Lung (tissue), 12 donors: ENCODE measurements around the gene UGT1A5. TPM values are rescaled to one million over a fixed set of nuclear protein-coding genes. Genes with fewer than 3 reads are reported as not detected.

Experiments used
- ATAC-seq: fragments of 200-7000 bp; cut with Tn5 transposase; one replicate; pipeline ENCODE4 v1.9.1; 2020; ENCODE audit warnings: moderate number of reproducible peaks; ENCODE audit not compliant: insufficient read depth, low FRiP score
- DNase-seq, 3 donors: peaks; one replicate each; pipeline ENCODE4 v3.0.0-alpha.2; 2013 to 2017
- H3K27ac ChIP-seq, 2 donors: one replicate each; pipeline ENCODE4 v1.5.1; 2013; ENCODE audit warnings: mild to moderate bottlenecking in 2 of 2, moderate library complexity in 2 of 2, control low read depth in 1 of 2, inconsistent platforms in 1 of 2, low read depth in 1 of 2, low read length in 1 of 2
- H3K27me3 ChIP-seq, 3 donors: one replicate each; pipeline ENCODE4 v1.5.1; 2013; ENCODE audit warnings: low read length in 2 of 3; ENCODE audit not compliant: control insufficient read depth in 3 of 3, insufficient read depth in 3 of 3
- H3K36me3 ChIP-seq, 4 donors: one replicate each; pipeline ENCODE4 v1.5.1; 2013; ENCODE audit warnings: low read length in 4 of 4, mild to moderate bottlenecking in 1 of 4, moderate library complexity in 1 of 4; ENCODE audit not compliant: control insufficient read depth in 4 of 4, insufficient read depth in 4 of 4
- H3K4me1 ChIP-seq, 5 donors: one replicate each; pipeline ENCODE4 v1.5.1; 2013; ENCODE audit warnings: low read length in 5 of 5, mild to moderate bottlenecking in 2 of 5, moderate library complexity in 1 of 5; ENCODE audit not compliant: control insufficient read depth in 5 of 5, insufficient read depth in 5 of 5
- H3K4me3 ChIP-seq: one replicate; pipeline ENCODE4 v1.5.1; 2013; ENCODE audit warnings: mild to moderate bottlenecking, control low read depth, moderate library complexity
- H3K9ac ChIP-seq, 2 donors: one replicate each; pipeline ENCODE4 v1.5.1; 2013; ENCODE audit warnings: low read length in 2 of 2, control low read depth in 1 of 2; ENCODE audit not compliant: insufficient read depth in 1 of 2
- H3K9me3 ChIP-seq, 4 donors: one replicate each; pipeline ENCODE4 v1.5.1; 2013; ENCODE audit warnings: low read length in 3 of 4, mild to moderate bottlenecking in 1 of 4, moderate library complexity in 1 of 4; ENCODE audit not compliant: control insufficient read depth in 4 of 4, insufficient read depth in 3 of 4
- WGBS, 2 donors: extraction: QIAGEN DNeasy Blood & Tissue Kit; methylation state at CpG; one replicate each; pipeline ENCODE4 v1.1.7; 2013; 5-methylcytosine and 5-hydroxymethylcytosine counted together
- polyA plus RNA-seq, 2 donors: library from polyadenylated mRNA; stranded (reverse); fragments of 200-250 nt; gene quantifications; one replicate each; pipeline ENCODE4 v1.2.1, GENCODE V29; 2013
- total RNA-seq, 2 donors: library from RNA; depleted of rRNA in 1 of 2; stranded (reverse); fragments of >200 nt in 1 of 2; gene quantifications; one replicate each; pipeline ENCODE4 v1.2.1, GENCODE V29; 2014 to 2021
- TF ChIP-seq, protein P1 (sequence below): IDR thresholded peaks from 2 replicates; pipeline ENCODE4 v1.5.1; 2012; ENCODE audit warnings: mild to moderate bottlenecking; ENCODE audit errors: control extremely low read depth, extremely low read depth
- donor health status: control.
- donor health status: control.
- donor health status: Bipolar disorder and iron deficiency.
- donor health status: healthy.
- donor health status: DM: yes; HTN: yes; CAD: no.

Gene UGT1A5
- total and polyA plus RNA-seq, 4 donors = 0.34 TPM; not detected in 3

DNA sequence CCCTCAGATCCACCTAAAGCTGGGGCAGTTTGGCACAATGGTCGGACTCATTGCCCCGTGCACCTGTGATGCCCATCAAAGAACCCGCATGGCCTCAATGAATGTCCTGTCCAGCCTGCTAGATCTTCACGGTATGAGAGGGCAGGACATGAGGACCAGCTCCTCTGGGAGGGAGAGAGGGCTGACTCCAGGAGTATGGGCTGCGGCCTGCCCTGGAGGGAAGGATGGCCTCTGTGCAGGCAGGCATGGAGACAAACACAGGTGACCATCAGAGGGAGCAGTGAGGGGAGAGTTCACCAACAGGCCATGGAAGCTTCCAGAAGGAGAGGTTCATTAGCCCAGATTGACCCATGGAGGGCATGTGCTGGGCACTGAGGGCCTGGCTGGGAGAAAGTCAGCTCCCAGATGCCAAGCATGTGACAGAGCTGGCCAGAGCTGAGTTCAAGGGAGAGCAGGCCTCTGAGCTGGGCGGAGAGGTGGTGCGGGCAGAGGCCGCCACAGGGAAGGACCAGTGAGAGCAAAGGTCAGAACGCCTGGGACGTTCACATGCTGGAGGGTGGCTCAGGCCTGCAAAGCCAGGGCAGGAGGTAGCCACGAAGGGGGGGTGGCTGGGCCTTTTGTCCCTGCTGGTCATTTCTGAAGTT is 105.4 kb downstream of the UGT1A5 start:
- Histone ChIP-seq H3K4me3 (no peak overlapping the region), H3K4me1 (no peaks in the 10 kb centered on the region), H3K9ac (no peak overlapping the region), H3K9me3 (peaks cover 0 to 2% (median 0%) of the 10 kb centered on the region in 4 donors), H3K27ac (no peak overlapping the region), H3K36me3 (no peaks in the 10 kb centered on the region), H3K27me3 (no peaks in the 10 kb centered on the region)
- TF ChIP-seq, protein P1, sequence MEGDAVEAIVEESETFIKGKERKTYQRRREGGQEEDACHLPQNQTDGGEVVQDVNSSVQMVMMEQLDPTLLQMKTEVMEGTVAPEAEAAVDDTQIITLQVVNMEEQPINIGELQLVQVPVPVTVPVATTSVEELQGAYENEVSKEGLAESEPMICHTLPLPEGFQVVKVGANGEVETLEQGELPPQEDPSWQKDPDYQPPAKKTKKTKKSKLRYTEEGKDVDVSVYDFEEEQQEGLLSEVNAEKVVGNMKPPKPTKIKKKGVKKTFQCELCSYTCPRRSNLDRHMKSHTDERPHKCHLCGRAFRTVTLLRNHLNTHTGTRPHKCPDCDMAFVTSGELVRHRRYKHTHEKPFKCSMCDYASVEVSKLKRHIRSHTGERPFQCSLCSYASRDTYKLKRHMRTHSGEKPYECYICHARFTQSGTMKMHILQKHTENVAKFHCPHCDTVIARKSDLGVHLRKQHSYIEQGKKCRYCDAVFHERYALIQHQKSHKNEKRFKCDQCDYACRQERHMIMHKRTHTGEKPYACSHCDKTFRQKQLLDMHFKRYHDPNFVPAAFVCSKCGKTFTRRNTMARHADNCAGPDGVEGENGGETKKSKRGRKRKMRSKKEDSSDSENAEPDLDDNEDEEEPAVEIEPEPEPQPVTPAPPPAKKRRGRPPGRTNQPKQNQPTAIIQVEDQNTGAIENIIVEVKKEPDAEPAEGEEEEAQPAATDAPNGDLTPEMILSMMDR = no peak
- ATAC-seq = no peak
- 91 to 94% methylated on average over 11 of the region's 11 CpGs for WGBS, 2 donors
- no peak for DNase-seq

DNA sequence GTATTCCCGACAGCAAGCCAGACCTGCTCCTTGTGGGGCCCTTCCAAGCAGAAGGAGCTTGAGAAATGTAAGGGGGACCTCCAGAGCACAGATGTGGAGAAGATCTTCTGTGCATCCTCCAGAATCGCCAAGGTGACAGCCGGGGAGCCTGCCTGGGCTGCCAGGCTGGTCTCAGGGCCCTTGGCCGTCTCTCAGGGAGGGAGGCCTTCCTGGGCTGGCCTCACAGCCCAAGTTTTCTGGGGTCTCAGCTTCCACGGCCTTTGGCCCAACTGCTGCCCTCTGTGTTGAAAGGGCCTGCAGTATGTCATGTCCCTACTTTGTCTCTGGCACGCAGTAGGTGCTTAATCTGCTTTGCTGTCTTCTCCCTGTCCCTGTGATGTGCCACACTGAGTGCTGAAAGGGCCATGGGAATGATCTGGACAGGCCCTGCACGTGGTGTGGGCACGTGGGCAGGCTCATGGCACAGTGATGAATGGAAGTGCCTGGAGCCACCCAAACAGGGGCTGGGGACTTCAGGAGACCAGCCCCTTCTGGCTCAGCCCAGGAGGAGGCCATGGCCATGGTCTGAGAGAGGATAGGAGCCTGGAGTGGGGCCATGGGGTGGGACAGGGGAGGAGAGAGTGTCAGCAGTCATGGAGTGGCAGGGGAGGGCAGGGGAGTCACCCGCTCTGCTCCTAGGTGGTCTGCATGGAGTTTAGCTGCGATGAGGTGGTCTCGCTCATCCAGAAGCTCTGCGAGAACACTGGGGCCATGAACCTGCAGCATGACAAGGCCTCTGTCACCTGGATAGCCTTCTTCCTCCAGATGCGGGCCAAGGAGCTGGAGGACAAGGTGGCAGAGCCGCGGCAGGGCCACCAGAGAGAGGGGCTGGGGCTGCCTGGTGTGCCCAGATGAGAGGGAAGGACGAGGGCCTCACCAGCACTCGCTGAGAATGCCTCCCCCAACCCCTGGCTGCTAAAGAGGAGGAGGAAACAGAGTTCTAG is 106.2 kb downstream of the UGT1A5 start:
- no peak overlapping the region for H3K9ac ChIP-seq
- H3K27ac ChIP-seq = no peak overlapping the region
- ATAC-seq = no peak
- no peaks in the 10 kb centered on the region for H3K4me1 ChIP-seq
- no peaks in the 10 kb centered on the region for H3K36me3 ChIP-seq
- no peak for DNase-seq
- 75 to 85% methylated on average over 17 of the region's 17 CpGs for WGBS, 2 donors
- H3K4me3 ChIP-seq = no peak overlapping the region
- TF ChIP-seq, protein P1 = no peak
- no peaks in the 10 kb centered on the region for H3K27me3 ChIP-seq
- H3K9me3 ChIP-seq = peaks cover 0 to 2% (median 0%) of the 10 kb centered on the region in 4 donors

DNA sequence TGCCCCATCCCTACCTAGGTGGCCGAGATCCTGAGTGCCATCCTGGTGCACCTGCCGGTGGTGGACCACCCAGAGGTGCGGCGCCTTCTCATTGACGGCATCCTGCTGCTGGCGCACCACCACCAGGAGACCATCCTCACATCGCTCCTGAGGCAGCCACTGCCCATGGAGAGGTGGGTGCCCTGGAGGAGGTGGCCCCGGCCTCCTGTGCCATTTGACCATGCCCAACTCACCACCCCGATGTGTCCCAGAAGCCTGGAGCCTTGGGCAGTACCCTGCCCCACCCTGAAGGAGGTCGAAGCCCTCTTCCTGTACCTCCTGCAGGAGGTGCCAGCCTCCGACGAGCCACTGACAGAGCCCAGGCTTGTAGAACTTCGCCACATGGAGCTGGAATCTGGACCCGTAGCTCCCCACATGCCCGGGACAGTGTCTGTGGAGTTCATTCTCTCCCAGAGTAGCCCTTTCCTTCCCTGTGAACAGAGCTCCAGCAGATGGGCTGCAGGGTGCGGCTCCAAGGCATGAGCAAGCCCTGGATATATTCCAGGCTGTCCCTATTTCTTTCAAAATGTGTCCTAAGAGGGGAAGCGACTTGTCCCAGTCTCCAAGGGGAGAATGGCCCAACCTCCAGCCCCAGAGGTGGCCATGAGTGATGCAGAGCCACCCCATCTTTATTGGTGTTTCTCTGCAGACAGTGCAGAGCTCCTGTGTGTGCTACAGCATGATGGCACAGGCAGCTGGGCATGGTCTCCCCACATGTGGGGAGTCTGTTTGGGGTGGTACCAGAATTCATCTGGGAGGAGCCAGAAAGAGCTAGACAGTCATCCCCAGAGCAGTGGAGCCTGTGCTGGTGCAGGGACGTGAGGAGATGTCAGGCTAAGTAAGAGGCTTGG is 107.4 kb downstream of the UGT1A5 start:
- TF ChIP-seq, protein P1 = no peak
- Histone ChIP-seq H3K4me1 (no peaks in the 10 kb centered on the region), H3K9me3 (peaks cover 0 to 2% (median 0%) of the 10 kb centered on the region in 4 donors), H3K27ac (no peak overlapping the region), H3K36me3 (no peaks in the 10 kb centered on the region), H3K9ac (no peak overlapping the region), H3K27me3 (no peaks in the 10 kb centered on the region), H3K4me3 (no peak overlapping the region)
- DNase-seq (no peak), ATAC-seq (no peak)
- WGBS, 2 donors = 86 to 90% methylated on average over 18 of the region's 18 CpGs
